Stimulated activated naive CD4-positive, alpha-beta T cell (primary cell): ENCODE results near the gene TRIM58.

Source experiments
- DNase-seq, 6 experiments: peaks; one replicate each; lab custom pipeline; 2025; lab: John Stamatoyannopoulos, UW

The TRIM58 gene

GRCh38 chr1:247884797-247885413 is 27.9 kb downstream of the TRIM58 start:
- DNase-seq, result no peak

- no peak for DNase-seq
These were observed 38.2 kb downstream of the TRIM58 start, which contains the start of gene OR2W3 for GRCh38 chr1:247895163-247895637. Gene OR2W3, plus strand, starts transcription at chr1:247895587. Its CDS starts 0 bp downstream, at chr1:247895587.

GRCh38 chr1:247895976-247896375 is 39.0 kb downstream of the TRIM58 start:
- no peak for DNase-seq

GRCh38 chr1:247904122-247904521 is 47.1 kb downstream of the TRIM58 start:
- no peak for DNase-seq

- no peak for DNase-seq
These were observed 48.2 kb downstream of the TRIM58 start for GRCh38 chr1:247905181-247905580.

GRCh38 chr1:247905910-247906503 is 49.0 kb downstream of the TRIM58 start:
- DNase-seq, result no peak

- DNase-seq, result peak in 2 of 6 experiments; percentile 3 to 12
These were observed 49.6 kb downstream of the TRIM58 start for GRCh38 chr1:247906504-247907047.

- DNase-seq, result no peak
These were observed 51.8 kb downstream of the TRIM58 start for GRCh38 chr1:247908766-247909165.

- no peak for DNase-seq
These were observed 56.8 kb downstream of the TRIM58 start for GRCh38 chr1:247913786-247914185.

GRCh38 chr1:247914941-247915662 is 58.1 kb downstream of the TRIM58 start:
- no peak for DNase-seq

GRCh38 chr1:247919952-247920351 is 63.0 kb downstream of the TRIM58 start, which contains the start of gene OR2T8:
Gene OR2T8, plus strand, starts transcription at chr1:247920252. Its CDS starts 766 bp downstream, at chr1:247921018.
- no peak for DNase-seq

GRCh38 chr1:247923941-247924340 is 67.0 kb downstream of the TRIM58 start:
- no peak for DNase-seq

GRCh38 chr1:247924868-247925267 is 67.9 kb downstream of the TRIM58 start, which contains the start of gene OR2AJ1:
Gene OR2AJ1, plus strand, starts transcription at chr1:247924889. Its CDS starts 8,880 bp downstream, at chr1:247933769.
- no peak for DNase-seq
